GM12878 (cell line): ENCODE results near the gene ACTN2. TPM values are rescaled to one million over a fixed set of nuclear protein-coding genes. Genes with fewer than 3 reads are reported as not detected.

ENCODE experiments used
- ATAC-seq: fragments of 200-7000 bp; cut with Tn5 transposase; 3 replicates; pipeline ENCODE4 v1.9.1; 2020; ENCODE audit warnings: mild to moderate bottlenecking, moderate library complexity
- BruUV-seq: library from RNA; stranded (reverse); fragments of 400-500 nt; replicated peaks from 2 replicates; lab custom pipeline; 2021; lab: Mats Ljungman, UMichigan
- CTCF ChIA-PET: fragments of 300-600 bp; sonication (Branson Sonifier 250); formaldehyde crosslinking; extraction: SDS; loops from one replicate; lab custom pipeline; 2021; ENCODE audit warnings: inconsistent platforms; lab: Yijun Ruan, JAX
- POLR2A ChIA-PET: fragments of 350-600 bp; formaldehyde crosslinking; extraction: SDS; loops from one replicate; lab custom pipeline; 2021; ENCODE audit warnings: inconsistent platforms; lab: Charles Lee
- RAD21 ChIA-PET: fragments of 300-600 bp; sonication (Branson Sonifier 250); formaldehyde crosslinking; loops from one replicate; lab custom pipeline; 2023; ENCODE audit warnings: antibody characterized with exemption; ENCODE audit not compliant: unreplicated experiment; lab: Charles Lee
- SMC1A ChIA-PET: fragments of 300-600 bp; sonication (Branson Sonifier 250); formaldehyde crosslinking; loops from one replicate; lab custom pipeline; 2023; ENCODE audit not compliant: unreplicated experiment, uncharacterized antibody; lab: Charles Lee
- DNase-seq: peaks from one replicate; pipeline ENCODE4 v3.0.0-alpha.2; 2011; ENCODE audit warnings: low read depth, low spot score
- FAIRE-seq: peaks from 3 replicates; lab custom pipeline; 2011; peaks lifted over from hg19 to GRCh38; lab: Jason Lieb, UNC
- H2AFZ ChIP-seq: 2 replicates; pipeline ENCODE4 v1.6.0; 2011; ENCODE audit warnings: low read depth, low read length, control low read depth; ENCODE audit not compliant: control insufficient read depth
- H3K27ac ChIP-seq: 2 replicates; pipeline ENCODE4 v1.5.1; 2011; ENCODE audit warnings: control low read depth; ENCODE audit not compliant: control insufficient read depth, insufficient read depth
- H3K27me3 ChIP-seq, 2 experiments: replicated peaks in 1 of 2; 2 replicates each; pipeline versions ENCODE4 v1.6.0 to v1.6.1; 2011; ENCODE audit warnings: low read length in 1 of 2; ENCODE audit not compliant: control insufficient read depth in 2 of 2, insufficient read depth in 2 of 2
- H3K36me3 ChIP-seq, 2 experiments: 2 replicates each; pipeline ENCODE4 v1.5.1; 2011; ENCODE audit warnings: low read length in 1 of 2; ENCODE audit not compliant: control insufficient read depth in 2 of 2, insufficient read depth in 2 of 2
- H3K4me1 ChIP-seq: 2 replicates; pipeline ENCODE4 v1.6.1; 2011; ENCODE audit warnings: mild to moderate bottlenecking, low read length, moderate library complexity, mixed read lengths; ENCODE audit not compliant: control insufficient read depth, insufficient read depth
- H3K4me2 ChIP-seq: 2 replicates; pipeline ENCODE4 v1.6.0; 2011; ENCODE audit warnings: control low read depth; ENCODE audit not compliant: control insufficient read depth, insufficient read depth
- H3K4me3 ChIP-seq: fragments of 200-600 bp; sonication (generic); 2 replicates; pipeline ENCODE4 v1.5.1; 2016
- H3K79me2 ChIP-seq: 2 replicates; pipeline ENCODE4 v1.6.0; 2011; ENCODE audit warnings: low read length; ENCODE audit not compliant: control insufficient read depth, insufficient read depth
- H3K9ac ChIP-seq: 2 replicates; pipeline ENCODE4 v1.8.0; 2011; ENCODE audit warnings: low read length, control low read depth, mixed read lengths; ENCODE audit not compliant: control insufficient read depth, insufficient read depth
- H3K9me3 ChIP-seq: replicated peaks from 3 replicates; pipeline ENCODE4 v1.5.1; 2011; ENCODE audit warnings: mild to moderate bottlenecking, low read length; ENCODE audit not compliant: control insufficient read depth, insufficient read depth
- H4K20me1 ChIP-seq: 2 replicates; pipeline ENCODE4 v1.6.0; 2011; ENCODE audit not compliant: control insufficient read depth, insufficient read depth
- SMARCA5 ChIP-seq: fragments of 450-650 bp; IDR thresholded peaks from 2 replicates; pipeline ENCODE4 v1.6.1; 2017; ENCODE audit warnings: mild to moderate bottlenecking
- SUPT20H ChIP-seq: IDR thresholded peaks from 2 replicates; pipeline ENCODE4 v1.6.1; 2011; ENCODE audit warnings: low read depth, mild to moderate bottlenecking, low read length, moderate library complexity, borderline replicate concordance; ENCODE audit not compliant: control insufficient read depth
- YBX1 ChIP-seq: fragments of 450-650 bp; IDR thresholded peaks from 2 replicates; pipeline ENCODE4 v1.6.1; 2016; ENCODE audit warnings: antibody characterized with exemption
- WGBS: methylation state at CpG from one replicate; pipeline ENCODE4 v1.1.6; 2016; ENCODE audit warnings: low lambda C conversion rate; ENCODE audit not compliant: insufficient replicate concordance, insufficient coverage; ENCODE audit errors: missing lambda C conversion rate; 5-methylcytosine and 5-hydroxymethylcytosine counted together
- in situ Hi-C: fragments of 300-500 bp; cut with MboI; formaldehyde crosslinking; loops from 9 replicates; pipeline ENCODE4 v1.14.3; 2018; ENCODE audit warnings: mixed read lengths
- intact Hi-C: fragments of 100-400 bp; cut with micrococcal nuclease; formaldehyde crosslinking; loops from one replicate; pipeline ENCODE4 v1.14.2; 2022; ENCODE audit not compliant: unreplicated experiment
- polyA plus RNA-seq, 11 experiments: library from polyadenylated mRNA; depleted of rRNA in 4 of 11; unstranded in 6 of 11; stranded (reverse) in 5 of 11; fragments of >200 nt; fragmentation: Nextera tagmentation in 4 of 11; fragmentation: Illumina TruSeq in 1 of 11; extraction: Ambion mirVana in 4 of 11; extraction: Trizol in 1 of 11; gene quantifications; 1 replicate in 1 of 11; 2 replicates in 10 of 11; pipeline versions ENCODE4 v1.2.1 to v1.2.3, GENCODE V29; 2011 to 2016; ENCODE audit warnings: inconsistent platforms in 2 of 11, missing spikeins in 2 of 11, low read depth in 1 of 11
- total RNA-seq, 4 experiments: library from RNA; depleted of rRNA in 3 of 4; stranded (reverse); fragments of >200 nt in 3 of 4; fragmentation: Illumina TruSeq in 1 of 4; extraction: Trizol in 1 of 4; gene quantifications; 2 replicates each; pipeline versions ENCODE4 v1.2.1 to v1.2.3, GENCODE V29; 2013 to 2021
- TF ChIP-seq, protein P1 (sequence below): fragments of 450-650 bp; IDR thresholded peaks from 2 replicates; pipeline ENCODE4 v1.6.1; 2016; ENCODE audit warnings: mild to moderate bottlenecking, moderate library complexity, borderline replicate concordance
- TF ChIP-seq, protein P2 (sequence below): fragments of 450-650 bp; IDR thresholded peaks from 2 replicates; pipeline ENCODE4 v1.6.1; 2017; ENCODE audit warnings: antibody characterized with exemption, mild to moderate bottlenecking, moderate library complexity
- TF ChIP-seq, protein P3 (sequence below): fragments of 450-650 bp; formaldehyde crosslinking; IDR thresholded peaks from 2 replicates; pipeline ENCODE4 v1.4.0; 2020; ENCODE audit warnings: mild to moderate bottlenecking, moderate library complexity
- TF ChIP-seq, protein P4 (sequence below): fragments of 150-350 bp; IDR thresholded peaks from 2 replicates; pipeline ENCODE4 v1.6.1; 2014; ENCODE audit warnings: mild to moderate bottlenecking, low read depth, low read length

ACTN2 gene
- total and polyA plus RNA-seq, 10 of the 15 experiments (the other 5 are each of a cell fraction or from before 2014, with no cell fraction given) = 0.10 TPM; not detected in 9

DNA sequence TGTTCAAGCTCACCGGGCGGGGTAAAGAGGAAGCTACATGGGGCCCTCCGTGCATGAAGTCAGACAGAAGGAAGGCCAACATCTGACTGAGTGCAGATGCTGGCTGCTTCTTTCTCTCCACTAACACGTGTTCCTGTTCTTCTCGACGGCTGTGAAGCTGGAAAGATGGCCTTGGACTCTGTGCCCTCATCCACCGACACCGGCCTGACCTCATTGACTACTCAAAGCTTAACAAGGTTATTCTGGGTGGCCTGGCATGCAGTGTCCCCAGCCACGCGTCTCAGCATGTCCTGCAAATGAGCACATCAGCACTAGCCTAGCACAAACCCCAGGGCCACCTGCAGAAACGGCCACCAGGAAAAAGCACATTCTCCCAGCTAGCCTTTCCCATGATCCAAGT lies 41.2 kb downstream of the ACTN2 start:
- H3K9me3 ChIP-seq = no peaks in the 10 kb centered on the region
- H3K27me3 ChIP-seq = no peaks in the 10 kb centered on the region; a peak in 1 of 4 replicates
- no peaks in the 10 kb centered on the region for H3K79me2 ChIP-seq
- ChIA-PET CTCF (no interaction called here), POLR2A (no interaction called here), RAD21 (no interaction called here), SMC1A (no interaction called here)
- in situ Hi-C loops (no loop called here), intact Hi-C loops (no loop called here)
- BruUV-seq = no TSS peak
- H3K36me3 ChIP-seq = no peaks in the 10 kb centered on the region
- WGBS = 47% methylated on average over 11 of the region's 11 CpGs
- no peak overlapping the region for H3K9ac ChIP-seq
- TF ChIP-seq SMARCA5 = no peak
- TF ChIP-seq, protein P1, sequence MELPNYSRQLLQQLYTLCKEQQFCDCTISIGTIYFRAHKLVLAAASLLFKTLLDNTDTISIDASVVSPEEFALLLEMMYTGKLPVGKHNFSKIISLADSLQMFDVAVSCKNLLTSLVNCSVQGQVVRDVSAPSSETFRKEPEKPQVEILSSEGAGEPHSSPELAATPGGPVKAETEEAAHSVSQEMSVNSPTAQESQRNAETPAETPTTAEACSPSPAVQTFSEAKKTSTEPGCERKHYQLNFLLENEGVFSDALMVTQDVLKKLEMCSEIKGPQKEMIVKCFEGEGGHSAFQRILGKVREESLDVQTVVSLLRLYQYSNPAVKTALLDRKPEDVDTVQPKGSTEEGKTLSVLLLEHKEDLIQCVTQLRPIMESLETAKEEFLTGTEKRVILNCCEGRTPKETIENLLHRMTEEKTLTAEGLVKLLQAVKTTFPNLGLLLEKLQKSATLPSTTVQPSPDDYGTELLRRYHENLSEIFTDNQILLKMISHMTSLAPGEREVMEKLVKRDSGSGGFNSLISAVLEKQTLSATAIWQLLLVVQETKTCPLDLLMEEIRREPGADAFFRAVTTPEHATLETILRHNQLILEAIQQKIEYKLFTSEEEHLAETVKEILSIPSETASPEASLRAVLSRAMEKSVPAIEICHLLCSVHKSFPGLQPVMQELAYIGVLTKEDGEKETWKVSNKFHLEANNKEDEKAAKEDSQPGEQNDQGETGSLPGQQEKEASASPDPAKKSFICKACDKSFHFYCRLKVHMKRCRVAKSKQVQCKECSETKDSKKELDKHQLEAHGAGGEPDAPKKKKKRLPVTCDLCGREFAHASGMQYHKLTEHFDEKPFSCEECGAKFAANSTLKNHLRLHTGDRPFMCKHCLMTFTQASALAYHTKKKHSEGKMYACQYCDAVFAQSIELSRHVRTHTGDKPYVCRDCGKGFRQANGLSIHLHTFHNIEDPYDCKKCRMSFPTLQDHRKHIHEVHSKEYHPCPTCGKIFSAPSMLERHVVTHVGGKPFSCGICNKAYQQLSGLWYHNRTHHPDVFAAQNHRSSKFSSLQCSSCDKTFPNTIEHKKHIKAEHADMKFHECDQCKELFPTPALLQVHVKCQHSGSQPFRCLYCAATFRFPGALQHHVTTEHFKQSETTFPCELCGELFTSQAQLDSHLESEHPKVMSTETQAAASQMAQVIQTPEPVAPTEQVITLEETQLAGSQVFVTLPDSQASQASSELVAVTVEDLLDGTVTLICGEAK = no peak
- no peak for TF ChIP-seq SUPT20H
- TF ChIP-seq, protein P2, sequence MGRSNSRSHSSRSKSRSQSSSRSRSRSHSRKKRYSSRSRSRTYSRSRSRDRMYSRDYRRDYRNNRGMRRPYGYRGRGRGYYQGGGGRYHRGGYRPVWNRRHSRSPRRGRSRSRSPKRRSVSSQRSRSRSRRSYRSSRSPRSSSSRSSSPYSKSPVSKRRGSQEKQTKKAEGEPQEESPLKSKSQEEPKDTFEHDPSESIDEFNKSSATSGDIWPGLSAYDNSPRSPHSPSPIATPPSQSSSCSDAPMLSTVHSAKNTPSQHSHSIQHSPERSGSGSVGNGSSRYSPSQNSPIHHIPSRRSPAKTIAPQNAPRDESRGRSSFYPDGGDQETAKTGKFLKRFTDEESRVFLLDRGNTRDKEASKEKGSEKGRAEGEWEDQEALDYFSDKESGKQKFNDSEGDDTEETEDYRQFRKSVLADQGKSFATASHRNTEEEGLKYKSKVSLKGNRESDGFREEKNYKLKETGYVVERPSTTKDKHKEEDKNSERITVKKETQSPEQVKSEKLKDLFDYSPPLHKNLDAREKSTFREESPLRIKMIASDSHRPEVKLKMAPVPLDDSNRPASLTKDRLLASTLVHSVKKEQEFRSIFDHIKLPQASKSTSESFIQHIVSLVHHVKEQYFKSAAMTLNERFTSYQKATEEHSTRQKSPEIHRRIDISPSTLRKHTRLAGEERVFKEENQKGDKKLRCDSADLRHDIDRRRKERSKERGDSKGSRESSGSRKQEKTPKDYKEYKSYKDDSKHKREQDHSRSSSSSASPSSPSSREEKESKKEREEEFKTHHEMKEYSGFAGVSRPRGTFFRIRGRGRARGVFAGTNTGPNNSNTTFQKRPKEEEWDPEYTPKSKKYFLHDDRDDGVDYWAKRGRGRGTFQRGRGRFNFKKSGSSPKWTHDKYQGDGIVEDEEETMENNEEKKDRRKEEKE = no peak
- TF ChIP-seq, protein P3, sequence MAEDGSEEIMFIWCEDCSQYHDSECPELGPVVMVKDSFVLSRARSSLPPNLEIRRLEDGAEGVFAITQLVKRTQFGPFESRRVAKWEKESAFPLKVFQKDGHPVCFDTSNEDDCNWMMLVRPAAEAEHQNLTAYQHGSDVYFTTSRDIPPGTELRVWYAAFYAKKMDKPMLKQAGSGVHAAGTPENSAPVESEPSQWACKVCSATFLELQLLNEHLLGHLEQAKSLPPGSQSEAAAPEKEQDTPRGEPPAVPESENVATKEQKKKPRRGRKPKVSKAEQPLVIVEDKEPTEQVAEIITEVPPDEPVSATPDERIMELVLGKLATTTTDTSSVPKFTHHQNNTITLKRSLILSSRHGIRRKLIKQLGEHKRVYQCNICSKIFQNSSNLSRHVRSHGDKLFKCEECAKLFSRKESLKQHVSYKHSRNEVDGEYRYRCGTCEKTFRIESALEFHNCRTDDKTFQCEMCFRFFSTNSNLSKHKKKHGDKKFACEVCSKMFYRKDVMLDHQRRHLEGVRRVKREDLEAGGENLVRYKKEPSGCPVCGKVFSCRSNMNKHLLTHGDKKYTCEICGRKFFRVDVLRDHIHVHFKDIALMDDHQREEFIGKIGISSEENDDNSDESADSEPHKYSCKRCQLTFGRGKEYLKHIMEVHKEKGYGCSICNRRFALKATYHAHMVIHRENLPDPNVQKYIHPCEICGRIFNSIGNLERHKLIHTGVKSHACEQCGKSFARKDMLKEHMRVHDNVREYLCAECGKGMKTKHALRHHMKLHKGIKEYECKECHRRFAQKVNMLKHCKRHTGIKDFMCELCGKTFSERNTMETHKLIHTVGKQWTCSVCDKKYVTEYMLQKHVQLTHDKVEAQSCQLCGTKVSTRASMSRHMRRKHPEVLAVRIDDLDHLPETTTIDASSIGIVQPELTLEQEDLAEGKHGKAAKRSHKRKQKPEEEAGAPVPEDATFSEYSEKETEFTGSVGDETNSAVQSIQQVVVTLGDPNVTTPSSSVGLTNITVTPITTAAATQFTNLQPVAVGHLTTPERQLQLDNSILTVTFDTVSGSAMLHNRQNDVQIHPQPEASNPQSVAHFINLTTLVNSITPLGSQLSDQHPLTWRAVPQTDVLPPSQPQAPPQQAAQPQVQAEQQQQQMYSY (CRISPR knock-in tag) = no peak
- TF ChIP-seq YBX1 = no peak
- TF ChIP-seq, protein P4, sequence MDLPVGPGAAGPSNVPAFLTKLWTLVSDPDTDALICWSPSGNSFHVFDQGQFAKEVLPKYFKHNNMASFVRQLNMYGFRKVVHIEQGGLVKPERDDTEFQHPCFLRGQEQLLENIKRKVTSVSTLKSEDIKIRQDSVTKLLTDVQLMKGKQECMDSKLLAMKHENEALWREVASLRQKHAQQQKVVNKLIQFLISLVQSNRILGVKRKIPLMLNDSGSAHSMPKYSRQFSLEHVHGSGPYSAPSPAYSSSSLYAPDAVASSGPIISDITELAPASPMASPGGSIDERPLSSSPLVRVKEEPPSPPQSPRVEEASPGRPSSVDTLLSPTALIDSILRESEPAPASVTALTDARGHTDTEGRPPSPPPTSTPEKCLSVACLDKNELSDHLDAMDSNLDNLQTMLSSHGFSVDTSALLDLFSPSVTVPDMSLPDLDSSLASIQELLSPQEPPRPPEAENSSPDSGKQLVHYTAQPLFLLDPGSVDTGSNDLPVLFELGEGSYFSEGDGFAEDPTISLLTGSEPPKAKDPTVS = no peak
- FAIRE-seq = no peak
- no peak overlapping the region for H3K4me3 ChIP-seq
- no peak overlapping the region for H2AFZ ChIP-seq
- H4K20me1 ChIP-seq = no peaks in the 10 kb centered on the region
- no peak for DNase-seq
- peak; percentile 30; the same call in 2 of the 3 replicates for ATAC-seq
- no peaks in the 10 kb centered on the region; the same call in 1 of the 2 replicates for H3K4me1 ChIP-seq
- no peak overlapping the region for H3K4me2 ChIP-seq
- H3K27ac ChIP-seq = no peak overlapping the region
